GM23338 (cell line): ENCODE results near the gene MYO1D. TPM values are rescaled to one million over a fixed set of nuclear protein-coding genes. Genes with fewer than 3 reads are reported as not detected.

Source experiments
- ATAC-seq: fragments of 200-7000 bp; cut with Tn5 transposase; 3 replicates; pipeline ENCODE4 v1.9.1; 2020
- DNase-seq: peaks from one replicate; pipeline ENCODE4 v3.0.0-alpha.2; 2015; ENCODE audit warnings: low spot score
- H2AFZ ChIP-seq: fragments of 200-600 bp; sonication (generic); 2 replicates; pipeline ENCODE4 v1.8.0; 2016; ENCODE audit warnings: antibody characterized with exemption, mild to moderate bottlenecking, moderate library complexity
- H3F3A ChIP-seq: fragments of 200-600 bp; sonication (generic); replicated peaks from 2 replicates; pipeline ENCODE4 v1.8.0; 2017; ENCODE audit warnings: antibody characterized with exemption, mixed run types, low read depth
- H3K27ac ChIP-seq: fragments of 200-600 bp; sonication (generic); 2 replicates; pipeline ENCODE4 v1.6.1; 2016; ENCODE audit warnings: low read depth
- H3K27me3 ChIP-seq: fragments of 200-600 bp; sonication (generic); 2 replicates; pipeline ENCODE4 v1.8.0; 2016; ENCODE audit warnings: mild to moderate bottlenecking, mixed run types, moderate library complexity; ENCODE audit not compliant: insufficient read depth
- H3K36me3 ChIP-seq: fragments of 200-600 bp; sonication (generic); 2 replicates; pipeline ENCODE4 v1.8.0; 2016; ENCODE audit warnings: mild to moderate bottlenecking; ENCODE audit not compliant: insufficient read depth
- H3K4me1 ChIP-seq: fragments of 200-600 bp; sonication (generic); 2 replicates; pipeline ENCODE4 v1.8.0; 2016; ENCODE audit warnings: mild to moderate bottlenecking, moderate library complexity; ENCODE audit not compliant: insufficient read depth
- H3K4me2 ChIP-seq: fragments of 200-600 bp; sonication (generic); 2 replicates; pipeline ENCODE4 v1.7.1; 2017; ENCODE audit warnings: mixed run types
- H3K4me3 ChIP-seq: fragments of 200-600 bp; sonication (generic); 2 replicates; pipeline ENCODE4 v1.6.1; 2016; ENCODE audit warnings: mixed run types
- H3K79me2 ChIP-seq: fragments of 200-600 bp; sonication (generic); replicated peaks from 2 replicates; pipeline ENCODE4 v1.8.0; 2017; ENCODE audit warnings: mild to moderate bottlenecking; ENCODE audit not compliant: insufficient read depth
- H3K9me2 ChIP-seq: fragments of 200-600 bp; sonication (generic); 2 replicates; pipeline ENCODE4 v1.8.0; 2017; ENCODE audit not compliant: insufficient read depth
- H4K20me1 ChIP-seq: fragments of 200-600 bp; sonication (generic); replicated peaks from 2 replicates; pipeline ENCODE4 v1.8.0; 2017; ENCODE audit warnings: mild to moderate bottlenecking; ENCODE audit not compliant: insufficient read depth
- H3K27ac Mint-ChIP-seq: 2 replicates; pipeline ENCODE4 v1.8.0; 2020; ENCODE audit warnings: inconsistent platforms, mild to moderate bottlenecking, moderate library complexity, mixed read lengths
- H3K27me3 Mint-ChIP-seq: 3 replicates; pipeline ENCODE4 v1.8.0; 2022; ENCODE audit warnings: low read depth, mild to moderate bottlenecking, moderate library complexity, mixed read lengths, inconsistent platforms; ENCODE audit not compliant: insufficient read depth, poor library complexity
- H3K36me3 Mint-ChIP-seq: 3 replicates; pipeline ENCODE4 v1.8.0; 2021; ENCODE audit warnings: low read depth, mild to moderate bottlenecking, inconsistent platforms, moderate library complexity, mixed read lengths
- H3K4me1 Mint-ChIP-seq: 3 replicates; pipeline ENCODE4 v1.8.0; 2020; ENCODE audit warnings: mild to moderate bottlenecking, inconsistent platforms, mixed read lengths
- H3K4me3 Mint-ChIP-seq: 3 replicates; pipeline ENCODE4 v1.8.0; 2021; ENCODE audit warnings: moderate library complexity, mild to moderate bottlenecking, inconsistent platforms, mixed read lengths
- H3K9me3 Mint-ChIP-seq: 3 replicates; pipeline ENCODE4 v1.8.0; 2020; ENCODE audit warnings: moderate library complexity, mild to moderate bottlenecking, inconsistent platforms, mixed read lengths
- CREB1 ChIP-seq: fragments of 250-450 bp; sonication (Bioruptor Pico); IDR thresholded peaks from 2 replicates; pipeline ENCODE4 v1.5.0; 2020; ENCODE audit warnings: low read depth, mild to moderate bottlenecking, moderate library complexity
- EZH2 ChIP-seq: fragments of 200-600 bp; sonication (generic); IDR thresholded peaks from one replicate; pipeline ENCODE4 v1.8.0; 2017; ENCODE audit warnings: antibody characterized with exemption, mild to moderate bottlenecking, low read depth; ENCODE audit not compliant: unreplicated experiment
- JUNB ChIP-seq: IDR thresholded peaks from one replicate; pipeline ENCODE4 v1.6.1; 2016; ENCODE audit warnings: antibody characterized with exemption; ENCODE audit not compliant: unreplicated experiment
- NANOG ChIP-seq: IDR thresholded peaks from 2 replicates; pipeline ENCODE4 v1.6.1; 2016; ENCODE audit warnings: antibody characterized with exemption, borderline replicate concordance
- POLR2AphosphoS5 ChIP-seq: IDR thresholded peaks from 2 replicates; pipeline ENCODE4 v1.6.1; 2016; ENCODE audit warnings: antibody characterized with exemption, low read depth
- ZNF114 ChIP-seq: fragments of 250-450 bp; sonication (Bioruptor Pico); IDR thresholded peaks from 2 replicates; pipeline ENCODE4 v1.5.0; 2020; ENCODE audit warnings: mild to moderate bottlenecking, moderate library complexity
- polyA plus RNA-seq: library from polyadenylated mRNA; unstranded; fragments of >200 nt; fragmentation: Nextera tagmentation; extraction: Ambion mirVana; gene quantifications from 2 replicates; pipeline ENCODE4 v1.2.1, GENCODE V29; 2016
- total RNA-seq: library from RNA; depleted of rRNA; stranded (reverse); fragments of >200 nt; shearing (Covaris generic); gene quantifications from 2 replicates; pipeline ENCODE4 v1.2.3, GENCODE V29; 2014
- TF ChIP-seq, protein P1 (sequence below): IDR thresholded peaks from one replicate; pipeline ENCODE4 v1.6.1; 2018; ENCODE audit warnings: antibody characterized with exemption; ENCODE audit not compliant: unreplicated experiment
- TF ChIP-seq, protein P2 (sequence below): fragments of 250-450 bp; sonication (Bioruptor Pico); IDR thresholded peaks from 2 replicates; pipeline ENCODE4 v1.5.0; 2020; ENCODE audit warnings: mild to moderate bottlenecking, moderate library complexity

Gene MYO1D
- total and polyA plus RNA-seq, 2 experiments from 2014 or later = 8.6 to 28.6 TPM

GRCh38 chr17:32520104-32520701, 356.7 kb downstream of the MYO1D start:
- Mint-ChIP-seq H3K4me1 (peaks cover 73% of the 10 kb centered on the region), H3K36me3 (no peaks in the 10 kb centered on the region), H3K9me3 (no peaks in the 10 kb centered on the region), H3K27me3 (peaks cover 15% of the 10 kb centered on the region), H3K4me3 (peak overlapping the region; percentile 72), H3K27ac (peak overlapping the region; percentile 74)
- Histone ChIP-seq H3K4me2 (peak overlapping the region; percentile 71), H4K20me1 (no peaks in the 10 kb centered on the region), H3K36me3 (no peaks in the 10 kb centered on the region), H2AFZ (peak overlapping the region; percentile 3), H3K27me3 (no peaks in the 10 kb centered on the region), H3F3A (peaks cover 21% of the 10 kb centered on the region), H3K4me1 (peaks cover 65% of the 10 kb centered on the region), H3K79me2 (no peaks in the 10 kb centered on the region), H3K27ac (peak overlapping the region; percentile 87), H3K4me3 (peak overlapping the region; percentile 45), H3K9me2 (no peaks in the 10 kb centered on the region)
- ATAC-seq = peak; percentile 3; the same call in 1 of the 3 replicates
- TF ChIP-seq NANOG (no peak), ZNF114 (CRISPR knock-in tag) (no peak), JUNB (no peak), EZH2 (no peak), CREB1 (no peak), POLR2AphosphoS5 (no peak)
- TF ChIP-seq, protein P1, sequence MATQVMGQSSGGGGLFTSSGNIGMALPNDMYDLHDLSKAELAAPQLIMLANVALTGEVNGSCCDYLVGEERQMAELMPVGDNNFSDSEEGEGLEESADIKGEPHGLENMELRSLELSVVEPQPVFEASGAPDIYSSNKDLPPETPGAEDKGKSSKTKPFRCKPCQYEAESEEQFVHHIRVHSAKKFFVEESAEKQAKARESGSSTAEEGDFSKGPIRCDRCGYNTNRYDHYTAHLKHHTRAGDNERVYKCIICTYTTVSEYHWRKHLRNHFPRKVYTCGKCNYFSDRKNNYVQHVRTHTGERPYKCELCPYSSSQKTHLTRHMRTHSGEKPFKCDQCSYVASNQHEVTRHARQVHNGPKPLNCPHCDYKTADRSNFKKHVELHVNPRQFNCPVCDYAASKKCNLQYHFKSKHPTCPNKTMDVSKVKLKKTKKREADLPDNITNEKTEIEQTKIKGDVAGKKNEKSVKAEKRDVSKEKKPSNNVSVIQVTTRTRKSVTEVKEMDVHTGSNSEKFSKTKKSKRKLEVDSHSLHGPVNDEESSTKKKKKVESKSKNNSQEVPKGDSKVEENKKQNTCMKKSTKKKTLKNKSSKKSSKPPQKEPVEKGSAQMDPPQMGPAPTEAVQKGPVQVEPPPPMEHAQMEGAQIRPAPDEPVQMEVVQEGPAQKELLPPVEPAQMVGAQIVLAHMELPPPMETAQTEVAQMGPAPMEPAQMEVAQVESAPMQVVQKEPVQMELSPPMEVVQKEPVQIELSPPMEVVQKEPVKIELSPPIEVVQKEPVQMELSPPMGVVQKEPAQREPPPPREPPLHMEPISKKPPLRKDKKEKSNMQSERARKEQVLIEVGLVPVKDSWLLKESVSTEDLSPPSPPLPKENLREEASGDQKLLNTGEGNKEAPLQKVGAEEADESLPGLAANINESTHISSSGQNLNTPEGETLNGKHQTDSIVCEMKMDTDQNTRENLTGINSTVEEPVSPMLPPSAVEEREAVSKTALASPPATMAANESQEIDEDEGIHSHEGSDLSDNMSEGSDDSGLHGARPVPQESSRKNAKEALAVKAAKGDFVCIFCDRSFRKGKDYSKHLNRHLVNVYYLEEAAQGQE = no peak
- TF ChIP-seq, protein P2, sequence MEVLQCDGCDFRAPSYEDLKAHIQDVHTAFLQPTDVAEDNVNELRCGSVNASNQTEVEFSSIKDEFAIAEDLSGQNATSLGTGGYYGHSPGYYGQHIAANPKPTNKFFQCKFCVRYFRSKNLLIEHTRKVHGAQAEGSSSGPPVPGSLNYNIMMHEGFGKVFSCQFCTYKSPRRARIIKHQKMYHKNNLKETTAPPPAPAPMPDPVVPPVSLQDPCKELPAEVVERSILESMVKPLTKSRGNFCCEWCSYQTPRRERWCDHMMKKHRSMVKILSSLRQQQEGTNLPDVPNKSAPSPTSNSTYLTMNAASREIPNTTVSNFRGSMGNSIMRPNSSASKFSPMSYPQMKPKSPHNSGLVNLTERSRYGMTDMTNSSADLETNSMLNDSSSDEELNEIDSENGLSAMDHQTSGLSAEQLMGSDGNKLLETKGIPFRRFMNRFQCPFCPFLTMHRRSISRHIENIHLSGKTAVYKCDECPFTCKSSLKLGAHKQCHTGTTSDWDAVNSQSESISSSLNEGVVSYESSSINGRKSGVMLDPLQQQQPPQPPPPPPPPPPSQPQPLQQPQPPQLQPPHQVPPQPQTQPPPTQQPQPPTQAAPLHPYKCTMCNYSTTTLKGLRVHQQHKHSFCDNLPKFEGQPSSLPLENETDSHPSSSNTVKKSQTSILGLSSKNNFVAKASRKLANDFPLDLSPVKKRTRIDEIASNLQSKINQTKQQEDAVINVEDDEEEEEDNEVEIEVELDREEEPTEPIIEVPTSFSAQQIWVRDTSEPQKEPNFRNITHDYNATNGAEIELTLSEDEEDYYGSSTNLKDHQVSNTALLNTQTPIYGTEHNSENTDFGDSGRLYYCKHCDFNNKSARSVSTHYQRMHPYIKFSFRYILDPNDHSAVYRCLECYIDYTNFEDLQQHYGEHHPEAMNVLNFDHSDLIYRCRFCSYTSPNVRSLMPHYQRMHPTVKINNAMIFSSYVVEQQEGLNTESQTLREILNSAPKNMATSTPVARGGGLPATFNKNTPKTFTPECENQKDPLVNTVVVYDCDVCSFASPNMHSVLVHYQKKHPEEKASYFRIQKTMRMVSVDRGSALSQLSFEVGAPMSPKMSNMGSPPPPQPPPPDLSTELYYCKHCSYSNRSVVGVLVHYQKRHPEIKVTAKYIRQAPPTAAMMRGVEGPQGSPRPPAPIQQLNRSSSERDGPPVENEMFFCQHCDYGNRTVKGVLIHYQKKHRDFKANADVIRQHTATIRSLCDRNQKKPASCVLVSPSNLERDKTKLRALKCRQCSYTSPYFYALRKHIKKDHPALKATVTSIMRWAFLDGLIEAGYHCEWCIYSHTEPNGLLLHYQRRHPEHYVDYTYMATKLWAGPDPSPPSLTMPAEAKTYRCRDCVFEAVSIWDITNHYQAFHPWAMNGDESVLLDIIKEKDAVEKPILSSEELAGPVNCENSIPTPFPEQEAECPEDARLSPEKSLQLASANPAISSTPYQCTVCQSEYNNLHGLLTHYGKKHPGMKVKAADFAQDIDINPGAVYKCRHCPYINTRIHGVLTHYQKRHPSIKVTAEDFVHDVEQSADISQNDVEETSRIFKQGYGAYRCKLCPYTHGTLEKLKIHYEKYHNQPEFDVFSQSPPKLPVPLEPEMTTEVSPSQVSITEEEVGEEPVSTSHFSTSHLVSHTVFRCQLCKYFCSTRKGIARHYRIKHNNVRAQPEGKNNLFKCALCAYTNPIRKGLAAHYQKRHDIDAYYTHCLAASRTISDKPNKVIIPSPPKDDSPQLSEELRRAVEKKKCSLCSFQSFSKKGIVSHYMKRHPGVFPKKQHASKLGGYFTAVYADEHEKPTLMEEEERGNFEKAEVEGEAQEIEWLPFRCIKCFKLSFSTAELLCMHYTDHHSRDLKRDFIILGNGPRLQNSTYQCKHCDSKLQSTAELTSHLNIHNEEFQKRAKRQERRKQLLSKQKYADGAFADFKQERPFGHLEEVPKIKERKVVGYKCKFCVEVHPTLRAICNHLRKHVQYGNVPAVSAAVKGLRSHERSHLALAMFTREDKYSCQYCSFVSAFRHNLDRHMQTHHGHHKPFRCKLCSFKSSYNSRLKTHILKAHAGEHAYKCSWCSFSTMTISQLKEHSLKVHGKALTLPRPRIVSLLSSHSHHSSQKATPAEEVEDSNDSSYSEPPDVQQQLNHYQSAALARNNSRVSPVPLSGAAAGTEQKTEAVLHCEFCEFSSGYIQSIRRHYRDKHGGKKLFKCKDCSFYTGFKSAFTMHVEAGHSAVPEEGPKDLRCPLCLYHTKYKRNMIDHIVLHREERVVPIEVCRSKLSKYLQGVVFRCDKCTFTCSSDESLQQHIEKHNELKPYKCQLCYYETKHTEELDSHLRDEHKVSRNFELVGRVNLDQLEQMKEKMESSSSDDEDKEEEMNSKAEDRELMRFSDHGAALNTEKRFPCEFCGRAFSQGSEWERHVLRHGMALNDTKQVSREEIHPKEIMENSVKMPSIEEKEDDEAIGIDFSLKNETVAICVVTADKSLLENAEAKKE (CRISPR knock-in tag) = no peak
- DNase-seq = peak; percentile 55
